Right lobe of liver (tissue), 4 donors: ENCODE data around the gene ZNF892.
A peak's percentile ranks its signal among the peaks of the same experiment; 100 is the strongest.
"Not testable (repeated sequence)": the region's sequence is repeated elsewhere in the genome, so short reads cannot be mapped to it uniquely, and the experiment has no call there.

Experiments used
- CTCF ChIP-seq, 4 donors: fragments of 200-600 bp in 3 of 4; fragments of 450-650 bp in 1 of 4; IDR thresholded peaks; one replicate each; pipeline versions ENCODE4 v1.5.1 to v1.8.0; 2016 to 2022; ENCODE audit warnings: antibody characterized with exemption in 4 of 4, mild to moderate bottlenecking in 2 of 4
- POLR2A ChIP-seq: fragments of 450-650 bp; IDR thresholded peaks from one replicate; pipeline ENCODE4 v1.6.1; 2017; ENCODE audit warnings: antibody characterized with exemption, mild to moderate bottlenecking
- donor health status: DM: no; HTN: no; CAD: no.
- donor health status: DM: no; HTN: no; CAD: no.
- donor health status: DM: no; HTN: yes; CAD: no.

- peak; percentile 39 to 53 (median 51) for TF ChIP-seq CTCF (IDR thresholded peaks at IDR 0.05)
- TF ChIP-seq POLR2A = not testable (repeated sequence)
These were observed 14.4 kb upstream of the ZNF892 start for GRCh38 chr2:95192956-95193355.
